ENCODE results near the gene OSGIN1. TPM values are rescaled to one million over a fixed set of nuclear protein-coding genes. Genes with fewer than 3 reads are reported as not detected.
A peak's percentile ranks its signal among the peaks of the same experiment; 100 is the strongest.

Gene OSGIN1
- total RNA-seq, 1 donor from 2014 or later: 1.7 TPM

DNA sequence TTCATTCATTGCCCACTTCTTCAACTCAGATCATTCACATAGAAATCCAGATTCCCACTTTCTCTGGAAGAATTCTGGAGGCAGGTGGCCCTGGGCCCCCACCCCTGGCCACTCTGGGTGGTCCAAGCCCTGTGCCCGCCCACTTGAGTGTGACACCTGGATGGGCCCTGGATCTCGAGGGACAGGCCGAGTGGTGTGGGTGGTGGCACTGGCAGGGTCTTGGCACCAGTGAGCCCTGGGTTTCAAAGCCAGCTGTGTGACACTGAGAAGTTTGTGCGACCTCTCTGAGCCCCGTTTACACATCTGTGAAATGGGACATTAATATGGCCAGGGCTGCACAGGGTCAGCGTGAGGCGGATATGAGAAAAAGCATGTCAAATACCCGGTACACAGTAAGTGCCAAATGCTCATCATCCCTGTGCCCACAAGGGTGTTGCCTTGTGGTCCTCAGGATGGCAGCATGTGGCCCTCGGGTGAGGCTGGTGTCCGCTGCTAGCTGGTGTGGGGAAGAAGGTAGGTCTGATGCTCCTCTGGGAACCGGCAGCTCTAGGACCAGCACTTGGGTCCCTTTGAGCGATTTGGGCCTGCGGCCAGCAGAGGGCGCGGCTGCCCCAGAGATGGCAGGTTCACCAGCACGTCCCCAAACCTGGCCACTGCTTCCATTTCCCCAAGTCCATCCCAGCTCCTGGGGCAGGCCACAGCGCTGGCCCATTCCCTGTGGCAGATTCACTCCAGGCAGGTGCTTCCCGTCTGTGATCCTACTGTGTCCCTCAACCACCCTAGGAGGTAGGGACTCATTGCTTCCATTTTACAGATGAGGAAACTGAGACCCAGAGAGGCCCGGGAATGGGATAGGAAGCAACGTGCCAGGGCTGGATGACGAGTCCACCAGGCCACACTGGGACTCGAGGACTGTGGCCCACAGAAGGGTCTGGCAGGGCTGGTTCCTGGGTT is 3.6 kb downstream of the OSGIN1 start:
- peak; percentile 37 for DNase-seq (ENCODE audit: low read depth, low spot score)

GRCh38 chr16:83957296-83957855 is 4.3 kb downstream of the OSGIN1 start:
- DNase-seq (ENCODE audit: low read depth, low spot score): no peak

DNA sequence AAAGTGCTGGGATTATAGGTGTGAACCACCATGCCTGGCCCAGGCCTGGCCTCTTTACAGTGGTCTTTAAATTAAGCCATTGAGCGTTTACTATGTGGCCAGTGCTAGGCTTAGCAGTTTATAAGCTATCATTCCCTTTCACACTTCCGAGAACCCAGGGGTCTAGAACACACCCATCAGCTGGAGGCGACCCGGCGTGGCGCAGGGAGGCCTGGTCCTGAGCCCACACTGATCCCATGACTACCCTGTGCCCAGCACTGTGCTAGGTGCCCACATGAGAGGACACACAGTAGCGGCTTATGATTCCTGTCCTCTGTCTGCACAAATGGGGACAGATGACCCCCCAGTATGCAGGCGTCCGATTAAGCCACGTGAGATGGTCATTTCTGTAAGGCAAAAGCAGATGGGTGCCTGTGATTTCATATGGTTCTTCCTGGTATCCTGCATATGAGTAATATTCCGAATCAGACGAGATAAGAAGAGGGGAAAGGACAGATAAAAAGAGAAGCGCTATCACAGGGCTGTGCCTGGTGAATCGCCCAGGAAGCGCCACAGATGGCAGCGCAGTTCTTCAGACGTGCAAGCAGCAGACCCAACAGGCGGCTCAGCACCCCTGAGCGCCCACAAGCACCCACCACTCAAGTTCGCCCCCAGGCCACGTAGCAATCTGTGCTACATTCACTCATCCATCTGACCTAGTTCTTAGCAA is 5.3 kb downstream of the OSGIN1 start:
- DNase-seq (ENCODE audit: low read depth, low spot score): no peak

GRCh38 chr16:83958846-83959565 is 6.0 kb downstream of the OSGIN1 start:
- DNase-seq (ENCODE audit: low read depth, low spot score): no peak

GRCh38 chr16:83959656-83960434 is 6.8 kb downstream of the OSGIN1 start:
- no peak for DNase-seq (ENCODE audit: low read depth, low spot score)

GRCh38 chr16:83960521-83961249 is 7.6 kb downstream of the OSGIN1 start:
- DNase-seq (ENCODE audit: low read depth, low spot score): no peak

- DNase-seq (ENCODE audit: low read depth, low spot score): no peak
Measured at GRCh38 chr16:83961591-83961990, 8.6 kb downstream of the OSGIN1 start.

- DNase-seq (ENCODE audit: low read depth, low spot score): no peak
Measured at GRCh38 chr16:83963277-83964119, 10.5 kb downstream of the OSGIN1 start.

DNA sequence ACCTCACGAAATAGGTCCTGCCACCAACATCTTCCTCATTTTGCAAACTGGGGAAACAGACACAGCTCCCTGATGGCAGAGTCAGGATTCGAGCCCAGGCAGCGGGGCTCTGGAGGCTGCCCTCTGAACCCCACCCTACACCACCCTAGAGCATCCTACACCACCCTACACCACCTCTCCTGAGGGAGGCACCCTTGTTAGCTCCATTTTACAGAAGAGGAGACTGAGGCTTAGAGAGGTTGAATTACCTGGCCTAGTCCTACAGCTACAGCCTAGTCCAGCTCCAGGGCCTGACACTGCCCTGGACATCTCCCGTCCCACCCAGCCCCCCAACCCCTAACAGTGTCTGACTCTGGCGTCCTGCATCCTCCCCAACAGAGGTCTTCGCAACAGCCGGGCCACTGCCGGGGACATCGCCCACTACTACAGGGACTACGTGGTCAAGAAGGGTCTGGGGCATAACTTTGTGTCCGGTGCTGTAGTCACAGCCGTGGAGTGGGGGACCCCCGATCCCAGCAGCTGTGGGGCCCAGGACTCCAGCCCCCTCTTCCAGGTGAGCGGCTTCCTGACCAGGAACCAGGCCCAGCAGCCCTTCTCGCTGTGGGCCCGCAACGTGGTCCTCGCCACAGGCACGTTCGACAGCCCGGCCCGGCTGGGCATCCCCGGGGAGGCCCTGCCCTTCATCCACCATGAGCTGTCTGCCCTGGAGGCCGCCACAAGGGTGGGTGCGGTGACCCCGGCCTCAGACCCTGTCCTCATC is 11.8 kb downstream of the OSGIN1 start:
- DNase-seq (ENCODE audit: low read depth, low spot score): no peak

DNA sequence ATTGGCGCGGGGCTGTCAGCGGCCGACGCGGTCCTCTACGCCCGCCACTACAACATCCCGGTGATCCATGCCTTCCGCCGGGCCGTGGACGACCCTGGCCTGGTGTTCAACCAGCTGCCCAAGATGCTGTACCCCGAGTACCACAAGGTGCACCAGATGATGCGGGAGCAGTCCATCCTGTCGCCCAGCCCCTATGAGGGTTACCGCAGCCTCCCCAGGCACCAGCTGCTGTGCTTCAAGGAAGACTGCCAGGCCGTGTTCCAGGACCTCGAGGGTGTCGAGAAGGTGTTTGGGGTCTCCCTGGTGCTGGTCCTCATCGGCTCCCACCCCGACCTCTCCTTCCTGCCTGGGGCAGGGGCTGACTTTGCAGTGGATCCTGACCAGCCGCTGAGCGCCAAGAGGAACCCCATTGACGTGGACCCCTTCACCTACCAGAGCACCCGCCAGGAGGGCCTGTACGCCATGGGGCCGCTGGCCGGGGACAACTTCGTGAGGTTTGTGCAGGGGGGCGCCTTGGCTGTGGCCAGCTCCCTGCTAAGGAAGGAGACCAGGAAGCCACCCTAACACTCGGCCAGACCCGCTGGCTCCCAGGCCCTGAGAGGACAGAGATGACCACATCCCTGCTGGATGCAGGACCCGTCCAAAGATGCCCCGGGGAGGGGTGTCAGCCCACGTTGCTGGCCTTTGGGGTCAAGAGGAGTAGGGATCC is 12.6 kb downstream of the OSGIN1 start:
- DNase-seq (ENCODE audit: low read depth, low spot score): no peak

DNA sequence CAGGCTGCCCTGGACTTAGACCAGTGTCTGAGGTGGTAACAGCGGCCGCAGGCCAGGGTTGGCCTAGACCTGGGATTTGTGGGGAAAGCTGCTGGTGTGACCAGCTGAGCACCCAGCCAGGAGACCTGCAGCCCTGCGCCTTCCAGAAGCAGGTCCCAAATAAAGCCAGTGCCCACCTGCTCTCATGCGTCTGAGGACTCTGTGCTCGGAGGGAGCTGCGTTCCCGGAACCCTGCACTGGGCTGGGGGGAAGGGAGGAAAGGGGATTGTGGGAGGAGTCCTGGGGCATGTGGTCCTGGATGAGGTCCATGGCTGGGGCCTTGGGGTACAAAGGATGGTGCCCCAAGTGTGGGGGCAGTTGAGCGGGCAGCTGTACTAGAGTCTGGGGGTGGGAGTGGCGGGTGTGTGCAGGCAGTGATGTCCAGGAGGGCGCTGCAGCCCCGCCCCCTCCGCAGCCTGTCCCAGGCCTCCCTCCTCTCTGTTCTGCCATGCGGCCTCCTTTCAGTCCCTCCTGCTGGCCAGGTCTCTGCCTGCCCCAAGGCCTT is 13.2 kb downstream of the OSGIN1 start:
- no peak for DNase-seq (ENCODE audit: low read depth, low spot score)

- no peak for DNase-seq (ENCODE audit: low read depth, low spot score)
Measured at GRCh38 chr16:83967091-83967490, 14.1 kb downstream of the OSGIN1 start.

DNA sequence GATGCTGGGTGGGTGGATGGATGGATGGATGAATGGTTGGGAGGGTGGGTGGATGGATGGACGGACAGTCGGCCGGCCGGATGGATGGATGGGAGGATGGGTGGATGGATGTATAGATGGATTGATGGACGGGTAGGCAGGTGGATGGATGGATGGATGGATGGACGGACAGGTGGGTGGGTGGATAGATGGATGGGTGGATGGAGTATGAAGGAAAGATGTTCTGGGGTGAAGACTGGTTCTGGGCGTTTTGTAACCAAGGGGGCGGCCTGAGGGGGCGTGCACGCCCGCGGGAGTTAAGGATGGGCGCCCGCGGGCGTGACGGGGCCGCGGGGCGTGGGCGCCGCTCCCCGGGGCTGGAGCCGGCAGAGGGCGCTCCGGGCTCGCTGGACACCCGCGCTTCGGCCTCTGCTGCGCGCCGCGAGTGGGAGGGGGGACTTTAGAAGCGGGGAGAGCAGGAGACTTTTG is 14.8 kb downstream of the OSGIN1 start, which contains the start of gene NECAB2:
TSS of gene NECAB2 (plus strand) at position 407 of the 468 bp plus-strand sequence. CDS start 405 bp downstream, outside the sequence.
- DNase-seq (ENCODE audit: low read depth, low spot score): no peak

DNA sequence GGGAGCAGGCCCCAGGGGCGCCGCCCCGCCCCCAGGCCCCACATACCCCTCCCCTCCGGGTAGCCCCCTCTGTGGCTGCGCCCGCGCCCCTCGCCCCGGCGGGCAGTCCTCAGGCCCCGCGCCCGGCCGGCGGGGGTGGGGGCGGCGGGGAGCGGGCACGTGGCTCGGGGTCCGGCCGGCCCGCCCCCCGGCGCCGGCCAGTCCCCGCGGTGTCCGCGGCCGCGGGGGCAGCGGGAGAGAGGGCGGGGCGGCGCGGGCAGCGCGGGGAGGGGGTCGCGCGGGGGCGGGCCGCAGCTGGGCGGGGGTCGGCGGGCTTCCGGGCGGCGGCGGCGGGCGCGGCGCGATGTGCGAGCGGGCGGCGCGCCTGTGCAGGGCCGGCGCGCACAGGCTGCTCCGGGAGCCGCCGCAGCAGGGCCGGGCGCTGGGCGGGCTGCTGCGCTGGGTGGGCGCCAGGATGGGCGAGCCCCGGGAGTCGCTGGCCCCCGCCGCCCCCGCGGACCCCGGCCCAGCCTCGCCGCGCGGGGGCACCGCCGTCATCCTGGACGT is 15.3 kb downstream of the OSGIN1 start:
- no peak for DNase-seq (ENCODE audit: low read depth, low spot score)

DNA sequence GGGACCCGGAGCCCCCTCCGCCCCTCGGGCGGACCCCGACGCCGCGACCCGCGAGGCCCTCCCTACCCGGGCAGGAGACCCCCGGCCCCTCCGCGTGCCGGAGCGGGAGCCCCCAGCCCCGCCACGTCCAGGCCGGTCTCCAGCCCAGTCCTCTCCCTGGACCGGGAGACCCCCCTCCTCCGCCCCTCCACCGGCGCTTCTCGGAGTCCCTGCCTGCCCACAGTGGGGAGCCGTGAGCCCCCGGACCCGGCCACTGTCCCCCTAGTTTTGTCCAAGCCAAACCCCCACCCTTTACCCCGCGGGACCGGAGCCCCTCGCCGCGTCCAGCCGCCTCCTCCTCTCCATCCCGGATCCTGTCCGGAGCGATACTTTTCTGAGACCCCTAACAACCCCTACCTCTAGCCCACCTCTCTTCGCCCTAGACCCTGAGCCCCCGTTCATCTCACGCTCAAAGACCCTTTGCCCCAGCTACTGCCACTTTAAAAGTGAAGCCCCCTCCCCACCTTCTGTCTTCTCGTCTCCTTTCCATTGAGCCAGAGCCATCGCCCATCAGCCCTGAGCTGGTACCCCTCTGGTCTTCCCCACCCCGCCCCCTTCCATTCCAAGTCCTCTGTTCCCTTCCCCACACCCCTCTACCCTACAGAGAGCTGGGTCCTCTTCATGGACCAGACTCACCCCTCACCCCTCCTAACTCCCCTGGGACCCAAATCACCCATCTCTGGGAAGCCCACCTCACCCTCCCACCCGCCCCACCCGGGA is 16.0 kb downstream of the OSGIN1 start:
- no peak for DNase-seq (ENCODE audit: low read depth, low spot score)

GRCh38 chr16:83969771-83970429 is 16.9 kb downstream of the OSGIN1 start:
- no peak for DNase-seq (ENCODE audit: low read depth, low spot score)

All from pulmonary artery endothelial cell (primary cell).